HCT116 (cell line): Measurements from ENCODE around the gene QRICH2. TPM values are rescaled to one million over a fixed set of nuclear protein-coding genes. Genes with fewer than 3 reads are reported as not detected.

Experiments used
- ATAC-seq: fragments of 200-7000 bp; cut with Tn5 transposase; 2 replicates; pipeline ENCODE4 v1.9.1; 2020; ENCODE audit warnings: mild to moderate bottlenecking, moderate library complexity
- BruUV-seq: library from RNA; stranded (reverse); fragments of 400-500 nt; replicated peaks from 2 replicates; lab custom pipeline; 2021; lab: Mats Ljungman, UMichigan
- CTCF ChIA-PET: fragments of 300-600 bp; sonication (Branson Sonifier 250); formaldehyde crosslinking; loops from one replicate; lab custom pipeline; 2021; ENCODE audit warnings: antibody characterized with exemption; lab: Charles Lee
- POLR2A ChIA-PET: fragments of 300-600, 350-600 bp; sonication (Branson Sonifier 250); formaldehyde crosslinking; loops from one replicate; lab custom pipeline; 2021; ENCODE audit warnings: antibody characterized with exemption; lab: Charles Lee
- RAD21 ChIA-PET, 2 experiments: fragments of 300-600 bp; sonication (Branson Sonifier 250); formaldehyde crosslinking; loops; one replicate each; lab custom pipeline; 2023; ENCODE audit warnings: low total read pairs in 2 of 2; ENCODE audit not compliant: uncharacterized antibody in 2 of 2, unreplicated experiment in 2 of 2, low non-redundant PET in 1 of 2; lab: Charles Lee
- DNase-seq: peaks from one replicate; pipeline ENCODE4 v3.0.0-alpha.2; 2010; ENCODE audit warnings: low read depth, low spot score
- H2AFZ ChIP-seq: fragments of 200-600 bp; shearing (Covaris generic), sonication (generic); 2 replicates; pipeline ENCODE4 v1.6.1; 2017; ENCODE audit warnings: low read depth, mixed run types, mixed read lengths, antibody characterized with exemption, low read length; ENCODE audit not compliant: poor library complexity, severe bottlenecking
- H3K27ac ChIP-seq: 2 replicates; pipeline ENCODE4 v1.5.1; 2012; ENCODE audit warnings: low read depth, low read length
- H3K27me3 ChIP-seq: fragments of 200-600 bp; sonication (generic); 2 replicates; pipeline ENCODE4 v1.6.1; 2016; ENCODE audit warnings: mixed run types, low read length, mixed read lengths; ENCODE audit not compliant: insufficient read depth
- H3K36me3 ChIP-seq, 2 experiments: fragments of 200-500 bp in 1 of 2; fragments of 200-600 bp in 1 of 2; sonication (Bioruptor generic) in 1 of 2; sonication (generic) in 1 of 2; 2 replicates each; pipeline versions ENCODE4 v1.5.1 to v1.6.1; 2014 to 2016; ENCODE audit warnings: low read length in 2 of 2, inconsistent platforms in 1 of 2, mixed read lengths in 1 of 2, mixed run types in 1 of 2; ENCODE audit not compliant: insufficient read depth in 2 of 2, control insufficient read depth in 1 of 2
- H3K4me1 ChIP-seq, 2 experiments: fragments of 200-600 bp in 1 of 2; sonication (generic) in 1 of 2; 2 replicates each; pipeline versions ENCODE4 v1.5.1 to v1.6.1; 2012 to 2017; ENCODE audit warnings: low read length in 2 of 2, inconsistent platforms in 1 of 2, mild to moderate bottlenecking in 1 of 2, mixed read lengths in 1 of 2, mixed run types in 1 of 2, moderate library complexity in 1 of 2; ENCODE audit not compliant: insufficient read depth in 2 of 2, control insufficient read depth in 1 of 2
- H3K4me2 ChIP-seq: fragments of 200-600 bp; sonication (generic); 2 replicates; pipeline ENCODE4 v1.6.1; 2017; ENCODE audit warnings: mixed run types, low read length, mixed read lengths
- H3K4me3 ChIP-seq, 2 experiments: fragments of 200-600 bp in 1 of 2; sonication (generic) in 1 of 2; replicated peaks in 1 of 2; 2 replicates each; pipeline ENCODE4 v1.5.1; 2011 to 2016; ENCODE audit warnings: low read length in 2 of 2, control low read depth in 1 of 2, low read depth in 1 of 2, mild to moderate bottlenecking in 1 of 2, mixed read lengths in 1 of 2, mixed run types in 1 of 2
- H3K79me2 ChIP-seq: fragments of 200-600 bp; sonication (generic); 2 replicates; pipeline ENCODE4 v1.6.1; 2017; ENCODE audit warnings: mild to moderate bottlenecking, mixed run types, low read length, moderate library complexity, mixed read lengths; ENCODE audit not compliant: insufficient read depth
- H3K9ac ChIP-seq: fragments of 200-600 bp; sonication (generic); 2 replicates; pipeline ENCODE4 v1.6.1; 2016; ENCODE audit warnings: low read length, mixed read lengths
- H3K9me2 ChIP-seq: fragments of 200-600 bp; sonication (generic), shearing (Covaris generic); 2 replicates; pipeline ENCODE4 v1.6.1; 2017; ENCODE audit warnings: mixed run types, mild to moderate bottlenecking, moderate library complexity; ENCODE audit not compliant: insufficient read depth
- H3K9me3 ChIP-seq, 2 experiments: fragments of 200-500 bp in 1 of 2; fragments of 200-600 bp in 1 of 2; sonication (Bioruptor generic) in 1 of 2; sonication (generic) in 1 of 2; 2 replicates each; pipeline ENCODE4 v1.6.1; 2014 to 2017; ENCODE audit warnings: low read length in 2 of 2, mixed read lengths in 2 of 2, inconsistent platforms in 1 of 2, low read depth in 1 of 2, mild to moderate bottlenecking in 1 of 2, mixed run types in 1 of 2, moderate library complexity in 1 of 2; ENCODE audit not compliant: control insufficient read depth in 1 of 2, insufficient read depth in 1 of 2
- H4K20me1 ChIP-seq: fragments of 200-600 bp; sonication (generic), shearing (Covaris generic); 2 replicates; pipeline ENCODE4 v1.6.1; 2017; ENCODE audit warnings: mixed run types, mild to moderate bottlenecking, moderate library complexity; ENCODE audit not compliant: insufficient read depth
- CEBPB ChIP-seq: IDR thresholded peaks from 2 replicates; pipeline ENCODE4 v1.6.1; 2012; ENCODE audit warnings: low read depth
- EGR1 ChIP-seq: IDR thresholded peaks from 2 replicates; pipeline ENCODE4 v1.6.1; 2012; ENCODE audit warnings: low read depth
- EZH2 ChIP-seq: fragments of 200-600 bp; sonication (generic); IDR thresholded peaks from 2 replicates; pipeline ENCODE4 v1.6.1; 2017; ENCODE audit warnings: antibody characterized with exemption, mixed run types
- EZH2phosphoT487 ChIP-seq: fragments of 200-600 bp; IDR thresholded peaks from 2 replicates; pipeline ENCODE4 v1.6.1; 2018; ENCODE audit warnings: antibody characterized with exemption, borderline replicate concordance
- FOSL1 ChIP-seq: IDR thresholded peaks from 2 replicates; pipeline ENCODE4 v1.6.1; 2012; ENCODE audit warnings: low read depth
- JUND ChIP-seq: IDR thresholded peaks from 2 replicates; pipeline ENCODE4 v1.6.1; 2012
- SIN3A ChIP-seq: IDR thresholded peaks from 2 replicates; pipeline ENCODE4 v1.6.1; 2012; ENCODE audit warnings: low read depth
- SP1 ChIP-seq: IDR thresholded peaks from 2 replicates; pipeline ENCODE4 v1.6.1; 2012; ENCODE audit warnings: low read depth
- SRF ChIP-seq: IDR thresholded peaks from 2 replicates; pipeline ENCODE4 v1.6.1; 2012; ENCODE audit warnings: low read depth
- YY1 ChIP-seq: IDR thresholded peaks from 2 replicates; pipeline ENCODE4 v1.6.1; 2011; ENCODE audit warnings: low read length, low read depth, moderate library complexity, mild to moderate bottlenecking; ENCODE audit not compliant: insufficient replicate concordance; ENCODE audit errors: extremely low read depth
- ZFX ChIP-seq: fragments of 450-650 bp; IDR thresholded peaks from 2 replicates; pipeline ENCODE4 v1.6.1; 2017
- ZNF274 ChIP-seq: fragments of 200-500 bp; sonication (Bioruptor generic); IDR thresholded peaks from 2 replicates; pipeline ENCODE4 v1.6.1; 2014; ENCODE audit warnings: mild to moderate bottlenecking, low read depth, low read length, inconsistent platforms
- intact Hi-C: fragments of 100-400 bp; cut with micrococcal nuclease; formaldehyde crosslinking; loops from 2 replicates; pipeline ENCODE4 v1.10.0; 2022
- total RNA-seq: library from RNA; stranded (reverse); gene quantifications from one replicate; pipeline ENCODE4 v1.2.1, GENCODE V29; 2021; ENCODE audit not compliant: unreplicated experiment
- TF ChIP-seq, protein P1 (sequence below): IDR thresholded peaks from 2 replicates; pipeline ENCODE4 v1.6.1; 2012
- TF ChIP-seq, protein P2 (sequence below), 3 experiments: fragments of 200-600 bp in 1 of 3; sonication (generic) in 1 of 3; IDR thresholded peaks in 2 of 3; conservative IDR thresholded peaks in 1 of 3; 2 replicates each; pipeline ENCODE4 v1.5.1; 2012 to 2017; ENCODE audit warnings: low read depth in 2 of 3, low read length in 2 of 3, antibody characterized with exemption in 1 of 3, borderline replicate concordance in 1 of 3, control low read depth in 1 of 3, mild to moderate bottlenecking in 1 of 3, mixed read lengths in 1 of 3, mixed run types in 1 of 3, moderate library complexity in 1 of 3; ENCODE audit not compliant: insufficient read depth in 1 of 3

Gene QRICH2
- total RNA-seq, 1 experiment from 2014 or later, result 4.9 TPM

DNA sequence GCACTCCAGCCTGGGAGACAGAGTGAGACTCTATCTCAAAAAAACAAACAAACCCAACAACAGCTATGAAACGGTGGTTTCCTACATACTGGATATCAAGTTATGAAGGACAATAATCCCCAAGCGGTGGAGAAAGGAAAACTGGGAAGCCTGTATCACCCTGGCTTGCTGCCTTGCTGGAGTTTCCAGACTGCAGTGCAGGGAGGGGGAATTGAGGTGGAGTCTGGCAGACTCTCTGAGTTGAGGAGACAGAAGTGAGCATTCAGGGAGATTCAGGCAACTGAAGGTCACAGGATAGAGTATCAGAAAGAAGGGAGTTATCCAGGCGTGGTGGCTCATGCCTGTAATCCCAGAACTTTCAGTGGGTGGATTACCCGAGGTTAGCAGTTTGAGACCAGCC lies 11.9 kb downstream of the QRICH2 start:
- Histone ChIP-seq H3K9ac (no peak overlapping the region), H3K27me3 (no peaks in the 10 kb centered on the region), H3K4me3 (no peak overlapping the region), H3K79me2 (no peaks in the 10 kb centered on the region), H4K20me1 (no peaks in the 10 kb centered on the region), H2AFZ (no peak overlapping the region), H3K4me2 (no peak overlapping the region), H3K9me2 (no peaks in the 10 kb centered on the region), H3K27ac (no peak overlapping the region), H3K36me3 (no peaks in the 10 kb centered on the region; a peak in 1 of 4 replicates), H3K9me3 (no peaks in the 10 kb centered on the region), H3K4me1 (no peaks in the 10 kb centered on the region)
- TF ChIP-seq SRF (no peak), EZH2phosphoT487 (no peak), EGR1 (no peak), ZFX (no peak), YY1 (no peak), SIN3A (no peak), JUND (no peak)
- RAD21 ChIA-PET, result no interaction called here
- POLR2A ChIA-PET, result no interaction called here
- BruUV-seq, result no TSS peak
- DNase-seq (no peak), ATAC-seq (no peak)
- CTCF ChIA-PET, result interaction anchor here (1.5 to 1.6 kb wide), 2 partner anchors 175 to 282 kb away, joined by 3 to 4 read pairs; no protein-coding TSS in a partner anchor
- intact Hi-C loops, result no loop called here

DNA sequence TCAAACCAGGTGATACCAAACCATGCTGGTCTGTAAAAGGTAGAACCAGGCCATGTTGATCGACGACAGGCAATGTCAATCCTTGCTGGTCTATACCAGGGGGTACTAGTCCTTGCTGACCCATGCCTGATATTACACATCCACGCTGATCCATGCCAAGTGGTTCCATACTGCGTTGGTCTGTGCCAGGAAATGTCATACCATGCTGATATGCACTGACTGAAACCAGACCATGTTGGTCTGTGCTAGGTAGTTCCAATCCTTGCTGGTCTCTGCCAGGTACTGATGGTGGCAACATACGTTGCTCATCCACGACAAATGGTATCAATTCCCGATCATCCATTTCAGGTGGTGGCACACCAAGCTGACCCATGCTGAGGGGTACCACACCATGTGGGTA lies 15.0 kb downstream of the QRICH2 start:
- ChIA-PET POLR2A (no interaction called here), RAD21 (no interaction called here)
- H3K27me3 ChIP-seq, result no peaks in the 10 kb centered on the region
- no peaks in the 10 kb centered on the region for H3K79me2 ChIP-seq
- no peaks in the 10 kb centered on the region for H3K9me2 ChIP-seq
- no peak overlapping the region for H3K27ac ChIP-seq
- TF ChIP-seq EGR1, result no peak
- no peak for TF ChIP-seq CEBPB
- TF ChIP-seq ZNF274, result no peak
- TF ChIP-seq, protein P1, sequence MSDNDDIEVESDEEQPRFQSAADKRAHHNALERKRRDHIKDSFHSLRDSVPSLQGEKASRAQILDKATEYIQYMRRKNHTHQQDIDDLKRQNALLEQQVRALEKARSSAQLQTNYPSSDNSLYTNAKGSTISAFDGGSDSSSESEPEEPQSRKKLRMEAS, result no peak
- no peak for TF ChIP-seq ZFX
- TF ChIP-seq FOSL1, result no peak
- no peak for TF ChIP-seq SP1
- no peak for TF ChIP-seq JUND
- no peak for TF ChIP-seq EZH2
- TF ChIP-seq, protein P2, sequence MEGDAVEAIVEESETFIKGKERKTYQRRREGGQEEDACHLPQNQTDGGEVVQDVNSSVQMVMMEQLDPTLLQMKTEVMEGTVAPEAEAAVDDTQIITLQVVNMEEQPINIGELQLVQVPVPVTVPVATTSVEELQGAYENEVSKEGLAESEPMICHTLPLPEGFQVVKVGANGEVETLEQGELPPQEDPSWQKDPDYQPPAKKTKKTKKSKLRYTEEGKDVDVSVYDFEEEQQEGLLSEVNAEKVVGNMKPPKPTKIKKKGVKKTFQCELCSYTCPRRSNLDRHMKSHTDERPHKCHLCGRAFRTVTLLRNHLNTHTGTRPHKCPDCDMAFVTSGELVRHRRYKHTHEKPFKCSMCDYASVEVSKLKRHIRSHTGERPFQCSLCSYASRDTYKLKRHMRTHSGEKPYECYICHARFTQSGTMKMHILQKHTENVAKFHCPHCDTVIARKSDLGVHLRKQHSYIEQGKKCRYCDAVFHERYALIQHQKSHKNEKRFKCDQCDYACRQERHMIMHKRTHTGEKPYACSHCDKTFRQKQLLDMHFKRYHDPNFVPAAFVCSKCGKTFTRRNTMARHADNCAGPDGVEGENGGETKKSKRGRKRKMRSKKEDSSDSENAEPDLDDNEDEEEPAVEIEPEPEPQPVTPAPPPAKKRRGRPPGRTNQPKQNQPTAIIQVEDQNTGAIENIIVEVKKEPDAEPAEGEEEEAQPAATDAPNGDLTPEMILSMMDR (IDR thresholded peaks at IDR 0.05 in 2 of 3, conservative IDR thresholded peaks at IDR 0.05 in 1 of 3; ENCODE audit: borderline replicate concordance in 1 of 3, insufficient read depth in 1 of 3, low read depth in 2 of 3, low read length in 2 of 3), result no peak
- TF ChIP-seq, all 23 proteins: peak for 0
- DNase-seq, result no peak
- H3K9ac ChIP-seq, result no peak overlapping the region
- no peak for ATAC-seq
- no peaks in the 10 kb centered on the region for H3K4me1 ChIP-seq
- intact Hi-C loops, result no loop called here
- CTCF ChIA-PET, result no interaction called here
- no peaks in the 10 kb centered on the region for H4K20me1 ChIP-seq
- no peaks in the 10 kb centered on the region; a peak in 1 of 4 replicates for H3K36me3 ChIP-seq
- no TSS peak for BruUV-seq
- no peaks in the 10 kb centered on the region for H3K9me3 ChIP-seq
- H2AFZ ChIP-seq, result no peak overlapping the region
- H3K4me2 ChIP-seq, result no peak overlapping the region
- H3K4me3 ChIP-seq, result no peak overlapping the region
